Calu3 (cell line): ENCODE measurements around the gene GOLT1B. TPM values are rescaled to one million over a fixed set of nuclear protein-coding genes. Genes with fewer than 3 reads are reported as not detected.

ENCODE experiments used
- BruUV-seq: library from RNA; stranded (reverse); fragments of 400-500 nt; replicated peaks from 2 replicates; lab custom pipeline; 2021; lab: Mats Ljungman, UMichigan
- CTCF ChIA-PET: fragments of 300-600 bp; sonication (Branson Sonifier 250); formaldehyde crosslinking; loops from one replicate; lab custom pipeline; 2022; ENCODE audit warnings: antibody characterized with exemption; lab: Charles Lee
- DNase-seq: peaks from one replicate; pipeline ENCODE4 v3.0.0; 2022
- H3K27ac Mint-ChIP-seq: one replicate; pipeline ENCODE4 v1.8.0; 2022; ENCODE audit warnings: mixed read lengths; ENCODE audit not compliant: unreplicated experiment
- H3K27me3 Mint-ChIP-seq: one replicate; pipeline ENCODE4 v1.8.0; 2022; ENCODE audit warnings: mixed read lengths; ENCODE audit not compliant: unreplicated experiment
- H3K36me3 Mint-ChIP-seq: one replicate; pipeline ENCODE4 v1.8.0; 2022; ENCODE audit warnings: mild to moderate bottlenecking, moderate library complexity, mixed read lengths; ENCODE audit not compliant: insufficient read depth, unreplicated experiment
- H3K4me1 Mint-ChIP-seq: one replicate; pipeline ENCODE4 v1.8.0; 2022; ENCODE audit warnings: mild to moderate bottlenecking, low read depth, mixed read lengths; ENCODE audit not compliant: unreplicated experiment
- H3K4me3 Mint-ChIP-seq: one replicate; pipeline ENCODE4 v1.8.0; 2022; ENCODE audit warnings: mild to moderate bottlenecking, low read depth, moderate library complexity, mixed read lengths; ENCODE audit not compliant: unreplicated experiment
- H3K9me3 Mint-ChIP-seq: one replicate; pipeline ENCODE4 v1.8.0; 2022; ENCODE audit warnings: low read depth, mixed read lengths; ENCODE audit not compliant: unreplicated experiment
- CTCF ChIP-seq: fragments of 200-600 bp; IDR thresholded peaks from one replicate; pipeline ENCODE4 v1.8.0; 2022; ENCODE audit warnings: antibody characterized with exemption; ENCODE audit not compliant: unreplicated experiment
- intact Hi-C: fragments of 100-400 bp; cut with micrococcal nuclease; formaldehyde crosslinking; loops from one replicate; pipeline ENCODE4 v1.10.0; 2022; ENCODE audit not compliant: unreplicated experiment
- total RNA-seq: library from RNA; stranded (reverse); gene quantifications from 2 replicates; pipeline ENCODE4 v1.2.3, GENCODE V29; 2022

Gene GOLT1B
- total RNA-seq, 1 experiment from 2014 or later, result 30.7 TPM

GRCh38 chr12:21527451-21528180 lies 26.0 kb downstream of the GOLT1B start:
- Mint-ChIP-seq H3K27ac (no peak overlapping the region), H3K4me3 (peak overlapping the region; percentile 69), H3K9me3 (peaks cover 8% of the 10 kb centered on the region), H3K27me3 (peaks cover 26% of the 10 kb centered on the region), H3K36me3 (peaks cover 5% of the 10 kb centered on the region), H3K4me1 (no peaks in the 10 kb centered on the region)
- no TSS peak for BruUV-seq
- CTCF ChIA-PET, result no interaction called here
- DNase-seq, result peak; percentile 52
- intact Hi-C loops, result loop anchor here (1.0 kb wide), 1 partner anchor 28 kb away; no protein-coding TSS in a partner anchor
- TF ChIP-seq CTCF, result no peak

- intact Hi-C loops, result no loop called here
- no peak for DNase-seq
- no peak for TF ChIP-seq CTCF
- peaks cover 26% of the 10 kb centered on the region for H3K27me3 Mint-ChIP-seq
- H3K9me3 Mint-ChIP-seq, result peaks cover 8% of the 10 kb centered on the region
- H3K4me3 Mint-ChIP-seq, result no peak overlapping the region
- CTCF ChIA-PET, result no interaction called here
- BruUV-seq, result no TSS peak
- peaks cover 5% of the 10 kb centered on the region for H3K36me3 Mint-ChIP-seq
- no peak overlapping the region for H3K27ac Mint-ChIP-seq
- no peaks in the 10 kb centered on the region for H3K4me1 Mint-ChIP-seq
These were observed 27.4 kb downstream of the GOLT1B start for GRCh38 chr12:21528953-21529352.

- H3K9me3 Mint-ChIP-seq, result peaks cover 5% of the 10 kb centered on the region
- no peaks in the 10 kb centered on the region for H3K4me1 Mint-ChIP-seq
- DNase-seq, result no peak
- H3K36me3 Mint-ChIP-seq, result peaks cover 5% of the 10 kb centered on the region
- H3K4me3 Mint-ChIP-seq, result no peak overlapping the region
- no peak overlapping the region for H3K27ac Mint-ChIP-seq
- BruUV-seq, result no TSS peak
- TF ChIP-seq CTCF, result no peak
- intact Hi-C loops, result no loop called here
- CTCF ChIA-PET, result no interaction called here
- H3K27me3 Mint-ChIP-seq, result peaks cover 26% of the 10 kb centered on the region
These were observed 27.9 kb downstream of the GOLT1B start for GRCh38 chr12:21529456-21529855.

GRCh38 chr12:21538061-21538653 lies 36.6 kb downstream of the GOLT1B start:
- no peak overlapping the region for H3K4me3 Mint-ChIP-seq
- no TSS peak for BruUV-seq
- H3K4me1 Mint-ChIP-seq, result no peaks in the 10 kb centered on the region
- CTCF ChIA-PET, result no interaction called here
- H3K36me3 Mint-ChIP-seq, result no peaks in the 10 kb centered on the region
- no peaks in the 10 kb centered on the region for H3K9me3 Mint-ChIP-seq
- intact Hi-C loops, result no loop called here
- no peak for TF ChIP-seq CTCF
- H3K27ac Mint-ChIP-seq, result no peak overlapping the region
- H3K27me3 Mint-ChIP-seq, result peaks cover 13% of the 10 kb centered on the region
- DNase-seq, result no peak
